HCT116 (cell line): ENCODE results near the gene DGCR8. TPM values are rescaled to one million over a fixed set of nuclear protein-coding genes. Genes with fewer than 3 reads are reported as not detected.

Experiments used
- ATAC-seq: fragments of 200-7000 bp; cut with Tn5 transposase; 2 replicates; pipeline ENCODE4 v1.9.1; 2020; ENCODE audit warnings: mild to moderate bottlenecking, moderate library complexity
- BruUV-seq: library from RNA; stranded (reverse); fragments of 400-500 nt; replicated peaks from 2 replicates; lab custom pipeline; 2021; lab: Mats Ljungman, UMichigan
- CTCF ChIA-PET: fragments of 300-600 bp; sonication (Branson Sonifier 250); formaldehyde crosslinking; loops from one replicate; lab custom pipeline; 2021; ENCODE audit warnings: antibody characterized with exemption; lab: Charles Lee
- POLR2A ChIA-PET: fragments of 300-600, 350-600 bp; sonication (Branson Sonifier 250); formaldehyde crosslinking; loops from one replicate; lab custom pipeline; 2021; ENCODE audit warnings: antibody characterized with exemption; lab: Charles Lee
- RAD21 ChIA-PET, 2 experiments: fragments of 300-600 bp; sonication (Branson Sonifier 250); formaldehyde crosslinking; loops; one replicate each; lab custom pipeline; 2023; ENCODE audit warnings: low total read pairs in 2 of 2; ENCODE audit not compliant: uncharacterized antibody in 2 of 2, unreplicated experiment in 2 of 2, low non-redundant PET in 1 of 2; lab: Charles Lee
- DNase-seq: peaks from one replicate; pipeline ENCODE4 v3.0.0-alpha.2; 2010; ENCODE audit warnings: low read depth, low spot score
- H2AFZ ChIP-seq: fragments of 200-600 bp; shearing (Covaris generic), sonication (generic); 2 replicates; pipeline ENCODE4 v1.6.1; 2017; ENCODE audit warnings: low read depth, mixed run types, mixed read lengths, antibody characterized with exemption, low read length; ENCODE audit not compliant: poor library complexity, severe bottlenecking
- H3K27ac ChIP-seq: 2 replicates; pipeline ENCODE4 v1.5.1; 2012; ENCODE audit warnings: low read depth, low read length
- H3K27me3 ChIP-seq: fragments of 200-600 bp; sonication (generic); 2 replicates; pipeline ENCODE4 v1.6.1; 2016; ENCODE audit warnings: mixed run types, low read length, mixed read lengths; ENCODE audit not compliant: insufficient read depth
- H3K36me3 ChIP-seq, 2 experiments: fragments of 200-500 bp in 1 of 2; fragments of 200-600 bp in 1 of 2; sonication (Bioruptor generic) in 1 of 2; sonication (generic) in 1 of 2; 2 replicates each; pipeline versions ENCODE4 v1.5.1 to v1.6.1; 2014 to 2016; ENCODE audit warnings: low read length in 2 of 2, inconsistent platforms in 1 of 2, mixed read lengths in 1 of 2, mixed run types in 1 of 2; ENCODE audit not compliant: insufficient read depth in 2 of 2, control insufficient read depth in 1 of 2
- H3K4me1 ChIP-seq, 2 experiments: fragments of 200-600 bp in 1 of 2; sonication (generic) in 1 of 2; 2 replicates each; pipeline versions ENCODE4 v1.5.1 to v1.6.1; 2012 to 2017; ENCODE audit warnings: low read length in 2 of 2, inconsistent platforms in 1 of 2, mild to moderate bottlenecking in 1 of 2, mixed read lengths in 1 of 2, mixed run types in 1 of 2, moderate library complexity in 1 of 2; ENCODE audit not compliant: insufficient read depth in 2 of 2, control insufficient read depth in 1 of 2
- H3K4me2 ChIP-seq: fragments of 200-600 bp; sonication (generic); 2 replicates; pipeline ENCODE4 v1.6.1; 2017; ENCODE audit warnings: mixed run types, low read length, mixed read lengths
- H3K4me3 ChIP-seq, 2 experiments: fragments of 200-600 bp in 1 of 2; sonication (generic) in 1 of 2; replicated peaks in 1 of 2; 2 replicates each; pipeline ENCODE4 v1.5.1; 2011 to 2016; ENCODE audit warnings: low read length in 2 of 2, control low read depth in 1 of 2, low read depth in 1 of 2, mild to moderate bottlenecking in 1 of 2, mixed read lengths in 1 of 2, mixed run types in 1 of 2
- H3K79me2 ChIP-seq: fragments of 200-600 bp; sonication (generic); 2 replicates; pipeline ENCODE4 v1.6.1; 2017; ENCODE audit warnings: mild to moderate bottlenecking, mixed run types, low read length, moderate library complexity, mixed read lengths; ENCODE audit not compliant: insufficient read depth
- H3K9ac ChIP-seq: fragments of 200-600 bp; sonication (generic); 2 replicates; pipeline ENCODE4 v1.6.1; 2016; ENCODE audit warnings: low read length, mixed read lengths
- H3K9me2 ChIP-seq: fragments of 200-600 bp; sonication (generic), shearing (Covaris generic); 2 replicates; pipeline ENCODE4 v1.6.1; 2017; ENCODE audit warnings: mixed run types, mild to moderate bottlenecking, moderate library complexity; ENCODE audit not compliant: insufficient read depth
- H3K9me3 ChIP-seq, 2 experiments: fragments of 200-500 bp in 1 of 2; fragments of 200-600 bp in 1 of 2; sonication (Bioruptor generic) in 1 of 2; sonication (generic) in 1 of 2; 2 replicates each; pipeline ENCODE4 v1.6.1; 2014 to 2017; ENCODE audit warnings: low read length in 2 of 2, mixed read lengths in 2 of 2, inconsistent platforms in 1 of 2, low read depth in 1 of 2, mild to moderate bottlenecking in 1 of 2, mixed run types in 1 of 2, moderate library complexity in 1 of 2; ENCODE audit not compliant: control insufficient read depth in 1 of 2, insufficient read depth in 1 of 2
- H4K20me1 ChIP-seq: fragments of 200-600 bp; sonication (generic), shearing (Covaris generic); 2 replicates; pipeline ENCODE4 v1.6.1; 2017; ENCODE audit warnings: mixed run types, mild to moderate bottlenecking, moderate library complexity; ENCODE audit not compliant: insufficient read depth
- CBX3 ChIP-seq: IDR thresholded peaks from 2 replicates; pipeline ENCODE4 v1.6.1; 2012; ENCODE audit warnings: low read depth
- CEBPB ChIP-seq: IDR thresholded peaks from 2 replicates; pipeline ENCODE4 v1.6.1; 2012; ENCODE audit warnings: low read depth
- EGR1 ChIP-seq: IDR thresholded peaks from 2 replicates; pipeline ENCODE4 v1.6.1; 2012; ENCODE audit warnings: low read depth
- EZH2 ChIP-seq: fragments of 200-600 bp; sonication (generic); IDR thresholded peaks from 2 replicates; pipeline ENCODE4 v1.6.1; 2017; ENCODE audit warnings: antibody characterized with exemption, mixed run types
- JUND ChIP-seq: IDR thresholded peaks from 2 replicates; pipeline ENCODE4 v1.6.1; 2012
- POLR2A ChIP-seq: IDR thresholded peaks from 2 replicates; pipeline ENCODE4 v1.7.0; 2011; ENCODE audit warnings: borderline replicate concordance; ENCODE audit not compliant: insufficient read depth, insufficient read length; ENCODE audit errors: extremely low read depth
- SIN3A ChIP-seq: IDR thresholded peaks from 2 replicates; pipeline ENCODE4 v1.6.1; 2012; ENCODE audit warnings: low read depth
- SP1 ChIP-seq: IDR thresholded peaks from 2 replicates; pipeline ENCODE4 v1.6.1; 2012; ENCODE audit warnings: low read depth
- SRF ChIP-seq: IDR thresholded peaks from 2 replicates; pipeline ENCODE4 v1.6.1; 2012; ENCODE audit warnings: low read depth
- TCF7L2 ChIP-seq: IDR thresholded peaks from 2 replicates; pipeline ENCODE4 v1.7.0; 2011; ENCODE audit warnings: borderline replicate concordance, inconsistent platforms; ENCODE audit not compliant: insufficient read depth, insufficient read length; ENCODE audit errors: extremely low read depth
- ZFX ChIP-seq: fragments of 450-650 bp; IDR thresholded peaks from 2 replicates; pipeline ENCODE4 v1.6.1; 2017
- ZNF274 ChIP-seq: fragments of 200-500 bp; sonication (Bioruptor generic); IDR thresholded peaks from 2 replicates; pipeline ENCODE4 v1.6.1; 2014; ENCODE audit warnings: mild to moderate bottlenecking, low read depth, low read length, inconsistent platforms
- intact Hi-C: fragments of 100-400 bp; cut with micrococcal nuclease; formaldehyde crosslinking; loops from 2 replicates; pipeline ENCODE4 v1.10.0; 2022
- total RNA-seq: library from RNA; stranded (reverse); gene quantifications from one replicate; pipeline ENCODE4 v1.2.1, GENCODE V29; 2021; ENCODE audit not compliant: unreplicated experiment
- TF ChIP-seq, protein P1 (sequence below), 3 experiments: fragments of 200-600 bp in 1 of 3; sonication (generic) in 1 of 3; IDR thresholded peaks in 2 of 3; conservative IDR thresholded peaks in 1 of 3; 2 replicates each; pipeline ENCODE4 v1.5.1; 2012 to 2017; ENCODE audit warnings: low read depth in 2 of 3, low read length in 2 of 3, antibody characterized with exemption in 1 of 3, borderline replicate concordance in 1 of 3, control low read depth in 1 of 3, mild to moderate bottlenecking in 1 of 3, mixed read lengths in 1 of 3, mixed run types in 1 of 3, moderate library complexity in 1 of 3; ENCODE audit not compliant: insufficient read depth in 1 of 3
- TF ChIP-seq, protein P2 (sequence below): IDR thresholded peaks from 2 replicates; pipeline ENCODE4 v1.6.1; 2011; ENCODE audit warnings: mild to moderate bottlenecking, low read length, moderate library complexity; ENCODE audit not compliant: insufficient replicate concordance; ENCODE audit errors: extremely low read depth
- TF ChIP-seq, protein P3 (sequence below): IDR thresholded peaks from 2 replicates; pipeline ENCODE4 v1.6.1; 2012

DGCR8 gene
- total RNA-seq, 1 experiment from 2014 or later: 43.8 TPM

DNA sequence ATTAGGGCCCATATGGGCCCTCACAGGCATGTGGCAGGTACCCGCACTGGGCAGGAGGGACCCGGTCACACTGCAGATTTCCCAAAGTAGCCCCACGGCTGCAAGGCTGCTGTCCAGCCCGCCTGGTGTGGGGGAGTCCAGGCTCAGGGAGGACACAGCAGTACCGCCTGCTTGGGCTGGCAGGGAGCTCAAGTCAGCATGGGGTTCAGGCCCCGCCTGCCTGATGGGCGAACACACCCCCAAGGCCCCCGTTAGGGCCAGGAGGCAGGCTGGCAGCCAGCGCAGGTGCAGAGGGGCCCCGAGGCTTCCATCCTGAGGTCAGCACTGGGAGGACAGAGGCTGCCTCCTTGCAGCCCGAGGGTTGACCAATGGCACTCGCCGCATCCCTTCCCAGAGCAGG lies 57.1 kb downstream of the DGCR8 start (continued):
- TF ChIP-seq CBX3: no peak
- TF ChIP-seq, protein P1, sequence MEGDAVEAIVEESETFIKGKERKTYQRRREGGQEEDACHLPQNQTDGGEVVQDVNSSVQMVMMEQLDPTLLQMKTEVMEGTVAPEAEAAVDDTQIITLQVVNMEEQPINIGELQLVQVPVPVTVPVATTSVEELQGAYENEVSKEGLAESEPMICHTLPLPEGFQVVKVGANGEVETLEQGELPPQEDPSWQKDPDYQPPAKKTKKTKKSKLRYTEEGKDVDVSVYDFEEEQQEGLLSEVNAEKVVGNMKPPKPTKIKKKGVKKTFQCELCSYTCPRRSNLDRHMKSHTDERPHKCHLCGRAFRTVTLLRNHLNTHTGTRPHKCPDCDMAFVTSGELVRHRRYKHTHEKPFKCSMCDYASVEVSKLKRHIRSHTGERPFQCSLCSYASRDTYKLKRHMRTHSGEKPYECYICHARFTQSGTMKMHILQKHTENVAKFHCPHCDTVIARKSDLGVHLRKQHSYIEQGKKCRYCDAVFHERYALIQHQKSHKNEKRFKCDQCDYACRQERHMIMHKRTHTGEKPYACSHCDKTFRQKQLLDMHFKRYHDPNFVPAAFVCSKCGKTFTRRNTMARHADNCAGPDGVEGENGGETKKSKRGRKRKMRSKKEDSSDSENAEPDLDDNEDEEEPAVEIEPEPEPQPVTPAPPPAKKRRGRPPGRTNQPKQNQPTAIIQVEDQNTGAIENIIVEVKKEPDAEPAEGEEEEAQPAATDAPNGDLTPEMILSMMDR (IDR thresholded peaks at IDR 0.05 in 2 of 3, conservative IDR thresholded peaks at IDR 0.05 in 1 of 3; ENCODE audit: borderline replicate concordance in 1 of 3, insufficient read depth in 1 of 3, low read depth in 2 of 3, low read length in 2 of 3): no peak
- TF ChIP-seq, protein P2, sequence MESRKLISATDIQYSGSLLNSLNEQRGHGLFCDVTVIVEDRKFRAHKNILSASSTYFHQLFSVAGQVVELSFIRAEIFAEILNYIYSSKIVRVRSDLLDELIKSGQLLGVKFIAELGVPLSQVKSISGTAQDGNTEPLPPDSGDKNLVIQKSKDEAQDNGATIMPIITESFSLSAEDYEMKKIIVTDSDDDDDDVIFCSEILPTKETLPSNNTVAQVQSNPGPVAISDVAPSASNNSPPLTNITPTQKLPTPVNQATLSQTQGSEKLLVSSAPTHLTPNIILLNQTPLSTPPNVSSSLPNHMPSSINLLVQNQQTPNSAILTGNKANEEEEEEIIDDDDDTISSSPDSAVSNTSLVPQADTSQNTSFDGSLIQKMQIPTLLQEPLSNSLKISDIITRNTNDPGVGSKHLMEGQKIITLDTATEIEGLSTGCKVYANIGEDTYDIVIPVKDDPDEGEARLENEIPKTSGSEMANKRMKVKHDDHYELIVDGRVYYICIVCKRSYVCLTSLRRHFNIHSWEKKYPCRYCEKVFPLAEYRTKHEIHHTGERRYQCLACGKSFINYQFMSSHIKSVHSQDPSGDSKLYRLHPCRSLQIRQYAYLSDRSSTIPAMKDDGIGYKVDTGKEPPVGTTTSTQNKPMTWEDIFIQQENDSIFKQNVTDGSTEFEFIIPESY: no peak
- TF ChIP-seq JUND: no peak
- no peak for TF ChIP-seq ZFX

DNA sequence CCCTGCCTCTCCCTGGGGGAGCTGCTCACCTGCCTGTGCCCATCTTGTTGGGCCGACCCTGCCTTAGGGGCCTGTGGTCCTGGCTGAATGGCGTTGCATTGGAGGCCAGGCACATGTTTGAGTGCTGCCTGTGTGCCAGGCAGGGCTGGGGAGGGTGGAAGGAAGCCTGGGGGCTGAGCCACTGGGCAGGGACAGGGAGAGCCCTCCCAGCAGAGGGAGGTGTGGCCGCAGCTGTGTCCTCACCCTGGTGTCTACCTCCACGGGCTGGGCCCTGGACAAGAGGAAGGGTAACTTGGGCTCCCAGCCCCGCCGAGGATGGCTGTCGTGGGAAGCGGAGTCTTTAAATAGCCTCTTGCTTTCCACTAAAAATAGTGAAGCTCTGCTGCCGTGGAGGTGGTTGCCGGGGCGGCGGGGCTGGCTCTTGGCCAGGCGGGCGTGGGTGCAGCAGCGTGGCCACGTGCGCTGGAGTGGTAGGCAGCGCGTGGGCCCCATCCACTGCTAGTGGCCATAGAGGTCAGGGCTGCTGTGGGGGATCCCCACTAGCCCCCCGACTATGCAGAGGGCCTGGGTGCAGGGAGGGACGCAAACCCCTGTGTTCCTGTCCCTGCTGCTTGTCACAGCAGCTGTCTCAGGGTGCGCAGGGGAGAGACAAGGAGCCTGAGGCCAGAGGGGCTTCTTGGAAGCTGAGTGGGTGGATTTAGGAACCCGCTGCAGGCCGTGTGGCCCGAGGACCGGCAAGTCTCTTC lies 57.8 kb downstream of the DGCR8 start:
- Histone ChIP-seq H3K9ac (no peak overlapping the region), H3K4me3 (no peak overlapping the region), H3K27ac (no peak overlapping the region; the same call in 1 of the 2 replicates), H3K79me2 (peaks cover 71% of the 10 kb centered on the region), H3K9me3 (no peaks in the 10 kb centered on the region), H3K4me1 (peaks cover 11 to 26% of the 10 kb centered on the region in 2 experiments; a peak in 3 of 4 replicates), H2AFZ (no peak overlapping the region), H3K27me3 (no peaks in the 10 kb centered on the region), H3K9me2 (no peaks in the 10 kb centered on the region), H3K36me3 (peaks cover 5 to 12% of the 10 kb centered on the region in 2 experiments; a peak in 1 of 4 replicates), H3K4me2 (no peak overlapping the region), H4K20me1 (no peaks in the 10 kb centered on the region)
- ATAC-seq: no peak
- no peak for DNase-seq
- intact Hi-C loops: no loop called here
- ChIA-PET RAD21 (no interaction called here), POLR2A (no interaction called here), CTCF (no interaction called here)
- TF ChIP-seq SIN3A (no peak), CEBPB (no peak), EGR1 (no peak), SRF (no peak), ZNF274 (no peak), SP1 (no peak), ZFX (no peak), TCF7L2 (no peak), EZH2 (no peak), POLR2A (no peak)
- TF ChIP-seq, protein P2: no peak
- TF ChIP-seq, protein P3, sequence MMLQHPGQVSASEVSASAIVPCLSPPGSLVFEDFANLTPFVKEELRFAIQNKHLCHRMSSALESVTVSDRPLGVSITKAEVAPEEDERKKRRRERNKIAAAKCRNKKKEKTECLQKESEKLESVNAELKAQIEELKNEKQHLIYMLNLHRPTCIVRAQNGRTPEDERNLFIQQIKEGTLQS: no peak
- TF ChIP-seq, protein P1 (IDR thresholded peaks at IDR 0.05 in 2 of 3, conservative IDR thresholded peaks at IDR 0.05 in 1 of 3; ENCODE audit: borderline replicate concordance in 1 of 3, insufficient read depth in 1 of 3, low read depth in 2 of 3, low read length in 2 of 3): no peak
- BruUV-seq: no TSS peak
